ENCODE results near the gene GALNT2.

DNA sequence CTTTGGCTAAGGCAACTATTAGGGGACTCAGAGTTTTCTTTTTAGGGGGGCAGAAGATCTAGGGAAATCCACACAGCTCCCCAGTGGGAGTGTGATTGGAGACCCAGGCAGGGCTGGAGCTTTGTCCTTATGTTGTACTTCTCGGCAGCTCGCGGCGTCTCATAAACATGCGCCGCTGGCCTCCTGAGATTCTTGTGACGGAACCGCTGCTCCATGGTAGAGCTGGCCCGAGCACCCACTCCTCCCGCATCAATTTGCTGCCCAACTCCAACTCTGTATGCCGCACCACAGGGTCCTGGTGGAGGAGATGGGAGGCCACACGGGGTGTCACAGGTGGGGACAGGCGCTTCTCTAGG lies 143.9 kb downstream of the GALNT2 start:
- TF ChIP-seq POLR2A (IDR thresholded peaks at IDR 0.05; ENCODE audit: low read depth, low read length) (no peak), MAZ (IDR thresholded peaks at IDR 0.05; ENCODE audit: borderline replicate concordance, low read depth, low read length) (no peak), MAFK (IDR thresholded peaks at IDR 0.05; ENCODE audit: low read depth, low read length) (no peak), RFX5 (IDR thresholded peaks at IDR 0.05; ENCODE audit: low read depth, low read length) (no peak), NFE2L2 (IDR thresholded peaks at IDR 0.05; ENCODE audit: low read depth, low read length) (no peak), MXI1 (IDR thresholded peaks at IDR 0.05; ENCODE audit: borderline replicate concordance, low read depth, low read length) (no peak), FOS (IDR thresholded peaks at IDR 0.05; ENCODE audit: low read depth, low read length) (no peak), CHD1 (IDR thresholded peaks at IDR 0.05; ENCODE audit: low read depth, low read length) (no peak), RAD21 (IDR thresholded peaks at IDR 0.05; ENCODE audit: low read length) (no peak)
- TF ChIP-seq, protein P1, sequence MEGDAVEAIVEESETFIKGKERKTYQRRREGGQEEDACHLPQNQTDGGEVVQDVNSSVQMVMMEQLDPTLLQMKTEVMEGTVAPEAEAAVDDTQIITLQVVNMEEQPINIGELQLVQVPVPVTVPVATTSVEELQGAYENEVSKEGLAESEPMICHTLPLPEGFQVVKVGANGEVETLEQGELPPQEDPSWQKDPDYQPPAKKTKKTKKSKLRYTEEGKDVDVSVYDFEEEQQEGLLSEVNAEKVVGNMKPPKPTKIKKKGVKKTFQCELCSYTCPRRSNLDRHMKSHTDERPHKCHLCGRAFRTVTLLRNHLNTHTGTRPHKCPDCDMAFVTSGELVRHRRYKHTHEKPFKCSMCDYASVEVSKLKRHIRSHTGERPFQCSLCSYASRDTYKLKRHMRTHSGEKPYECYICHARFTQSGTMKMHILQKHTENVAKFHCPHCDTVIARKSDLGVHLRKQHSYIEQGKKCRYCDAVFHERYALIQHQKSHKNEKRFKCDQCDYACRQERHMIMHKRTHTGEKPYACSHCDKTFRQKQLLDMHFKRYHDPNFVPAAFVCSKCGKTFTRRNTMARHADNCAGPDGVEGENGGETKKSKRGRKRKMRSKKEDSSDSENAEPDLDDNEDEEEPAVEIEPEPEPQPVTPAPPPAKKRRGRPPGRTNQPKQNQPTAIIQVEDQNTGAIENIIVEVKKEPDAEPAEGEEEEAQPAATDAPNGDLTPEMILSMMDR (conservative IDR thresholded peaks at IDR 0.05; ENCODE audit: low read depth, low read length): no peak
- TF ChIP-seq, protein P2, sequence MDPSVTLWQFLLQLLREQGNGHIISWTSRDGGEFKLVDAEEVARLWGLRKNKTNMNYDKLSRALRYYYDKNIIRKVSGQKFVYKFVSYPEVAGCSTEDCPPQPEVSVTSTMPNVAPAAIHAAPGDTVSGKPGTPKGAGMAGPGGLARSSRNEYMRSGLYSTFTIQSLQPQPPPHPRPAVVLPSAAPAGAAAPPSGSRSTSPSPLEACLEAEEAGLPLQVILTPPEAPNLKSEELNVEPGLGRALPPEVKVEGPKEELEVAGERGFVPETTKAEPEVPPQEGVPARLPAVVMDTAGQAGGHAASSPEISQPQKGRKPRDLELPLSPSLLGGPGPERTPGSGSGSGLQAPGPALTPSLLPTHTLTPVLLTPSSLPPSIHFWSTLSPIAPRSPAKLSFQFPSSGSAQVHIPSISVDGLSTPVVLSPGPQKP (IDR thresholded peaks at IDR 0.05; ENCODE audit: borderline replicate concordance, low read depth, low read length): no peak

All from IMR-90 (cell line).